Measurements from ENCODE around the gene LGALS9C.
"Not testable (repeated sequence)": the region's sequence is repeated elsewhere in the genome, so short reads cannot be mapped to it uniquely, and the experiment has no call there.

DNA sequence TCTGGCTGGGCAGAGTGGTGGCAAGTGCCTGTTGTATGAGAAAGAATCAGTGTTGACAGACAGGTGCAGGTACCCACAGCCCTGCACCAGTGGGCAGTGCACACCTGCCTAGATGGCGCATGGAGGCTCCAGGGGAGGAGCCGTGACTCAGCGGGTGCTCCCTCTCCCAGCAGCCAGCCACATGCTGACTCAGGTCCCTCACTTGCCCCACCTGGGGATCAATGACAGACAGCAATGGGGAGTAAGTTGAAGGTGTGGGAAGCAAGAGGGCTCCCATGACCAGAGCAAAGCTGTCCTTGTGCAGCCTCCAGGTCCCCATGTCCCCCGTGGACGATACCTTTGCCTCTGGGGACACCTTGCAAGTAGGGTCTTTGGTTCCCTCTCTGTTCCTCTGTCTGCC is 24.6 kb upstream of the LGALS9C start:
- TF ChIP-seq, protein P1, sequence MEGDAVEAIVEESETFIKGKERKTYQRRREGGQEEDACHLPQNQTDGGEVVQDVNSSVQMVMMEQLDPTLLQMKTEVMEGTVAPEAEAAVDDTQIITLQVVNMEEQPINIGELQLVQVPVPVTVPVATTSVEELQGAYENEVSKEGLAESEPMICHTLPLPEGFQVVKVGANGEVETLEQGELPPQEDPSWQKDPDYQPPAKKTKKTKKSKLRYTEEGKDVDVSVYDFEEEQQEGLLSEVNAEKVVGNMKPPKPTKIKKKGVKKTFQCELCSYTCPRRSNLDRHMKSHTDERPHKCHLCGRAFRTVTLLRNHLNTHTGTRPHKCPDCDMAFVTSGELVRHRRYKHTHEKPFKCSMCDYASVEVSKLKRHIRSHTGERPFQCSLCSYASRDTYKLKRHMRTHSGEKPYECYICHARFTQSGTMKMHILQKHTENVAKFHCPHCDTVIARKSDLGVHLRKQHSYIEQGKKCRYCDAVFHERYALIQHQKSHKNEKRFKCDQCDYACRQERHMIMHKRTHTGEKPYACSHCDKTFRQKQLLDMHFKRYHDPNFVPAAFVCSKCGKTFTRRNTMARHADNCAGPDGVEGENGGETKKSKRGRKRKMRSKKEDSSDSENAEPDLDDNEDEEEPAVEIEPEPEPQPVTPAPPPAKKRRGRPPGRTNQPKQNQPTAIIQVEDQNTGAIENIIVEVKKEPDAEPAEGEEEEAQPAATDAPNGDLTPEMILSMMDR (IDR thresholded peaks at IDR 0.05) = not testable (repeated sequence)
- not testable (repeated sequence) for TF ChIP-seq EP300, POLR2A (IDR thresholded peaks at IDR 0.05)

Data from ovary (tissue), 3 donors.